ENCODE results near the gene EDN2.

EDN2 gene

GRCh38 chr1:41438711-41439110, 45.8 kb downstream of the EDN2 start:
- H3K4me1 ChIP-seq (ENCODE audit: control extremely low read depth in 1 of 4, control insufficient read depth in 4 of 4, insufficient read depth in 4 of 4, low read length in 3 of 4) = no peaks in the 10 kb centered on the region
- no CpG with 5 or more reads among the region's 1 CpG for WGBS (ENCODE audit: insufficient coverage)
- no peaks in the 10 kb centered on the region for H3K9me3 ChIP-seq (ENCODE audit: control extremely low read depth in 1 of 5, control insufficient read depth in 4 of 5, insufficient read depth in 2 of 5, low read depth in 1 of 5, low read length in 4 of 5)
- DNase-seq = no peak
- ChIA-PET POLR2A (no interaction called here), CTCF (no interaction called here)
- H3K36me3 ChIP-seq (ENCODE audit: control insufficient read depth in 4 of 4, insufficient read depth in 4 of 4, low read length in 3 of 4) = no peaks in the 10 kb centered on the region
- peaks cover 0 to 24% (median 6%) of the 10 kb centered on the region in 5 experiments for H3K27me3 ChIP-seq (replicated peaks in 2 of 5; ENCODE audit: control insufficient read depth in 4 of 5, insufficient read depth in 5 of 5, low read length in 4 of 5)
- no peak overlapping the region for H3K4me3 ChIP-seq (ENCODE audit: control insufficient read depth in 1 of 7, extremely low read depth in 1 of 7, insufficient read depth in 4 of 7, low read depth in 2 of 7, low read length in 6 of 7)
- no peak overlapping the region for H3K27ac ChIP-seq (ENCODE audit: insufficient read depth in 1 of 2, low read depth in 1 of 2, low read length in 2 of 2, poor library complexity in 1 of 2, severe bottlenecking in 2 of 2)

- H3K27me3 ChIP-seq (replicated peaks in 2 of 5; ENCODE audit: control insufficient read depth in 4 of 5, insufficient read depth in 5 of 5, low read length in 4 of 5) = peaks cover 0 to 24% (median 8%) of the 10 kb centered on the region in 5 experiments
- CTCF ChIA-PET = interaction anchor here (1.5 kb wide), 1 partner anchor 14 kb away, joined by 5 read pairs; no protein-coding TSS in a partner anchor
Measured at GRCh38 chr1:41437011-41437355, 47.5 kb downstream of the EDN2 start.

GRCh38 chr1:41436281-41437010, 48.0 kb downstream of the EDN2 start:
- no peak for DNase-seq
- peaks cover 0 to 9% (median 6%) of the 10 kb centered on the region in 4 experiments for H3K4me1 ChIP-seq (ENCODE audit: control extremely low read depth in 1 of 4, control insufficient read depth in 4 of 4, insufficient read depth in 4 of 4, low read length in 3 of 4)
- no peaks in the 10 kb centered on the region for H3K36me3 ChIP-seq (ENCODE audit: control insufficient read depth in 4 of 4, insufficient read depth in 4 of 4, low read length in 3 of 4)
- H3K9me3 ChIP-seq (ENCODE audit: control extremely low read depth in 1 of 5, control insufficient read depth in 4 of 5, insufficient read depth in 2 of 5, low read depth in 1 of 5, low read length in 4 of 5) = no peaks in the 10 kb centered on the region
- no peak overlapping the region for H3K4me3 ChIP-seq (ENCODE audit: control insufficient read depth in 1 of 7, extremely low read depth in 1 of 7, insufficient read depth in 4 of 7, low read depth in 2 of 7, low read length in 6 of 7)
- ChIA-PET CTCF (interaction anchor here (1.4 to 1.5 kb wide), 3 partner anchors 10 to 114 kb away, joined by 3 to 5 read pairs (median 5); no protein-coding TSS in a partner anchor), POLR2A (no interaction called here)
- H3K27me3 ChIP-seq (replicated peaks in 2 of 5; ENCODE audit: control insufficient read depth in 4 of 5, insufficient read depth in 5 of 5, low read length in 4 of 5) = peaks cover 0 to 24% (median 9%) of the 10 kb centered on the region in 5 experiments
- whole genome bisulfite sequencing (ENCODE audit: insufficient coverage) = 100% methylated on average over 1 of the region's 5 CpGs
- H3K27ac ChIP-seq (ENCODE audit: insufficient read depth in 1 of 2, low read depth in 1 of 2, low read length in 2 of 2, poor library complexity in 1 of 2, severe bottlenecking in 2 of 2) = no peak overlapping the region

More at GRCh38 chr1:41437011-41437355, 47.5 kb downstream of the EDN2 start:
- DNase-seq = no peak
- Histone ChIP-seq H3K27ac (ENCODE audit: insufficient read depth in 1 of 2, low read depth in 1 of 2, low read length in 2 of 2, poor library complexity in 1 of 2, severe bottlenecking in 2 of 2) (no peak overlapping the region), H3K4me1 (ENCODE audit: control extremely low read depth in 1 of 4, control insufficient read depth in 4 of 4, insufficient read depth in 4 of 4, low read length in 3 of 4) (peaks cover 0 to 9% (median 6%) of the 10 kb centered on the region in 4 experiments), H3K9me3 (ENCODE audit: control extremely low read depth in 1 of 5, control insufficient read depth in 4 of 5, insufficient read depth in 2 of 5, low read depth in 1 of 5, low read length in 4 of 5) (no peaks in the 10 kb centered on the region), H3K4me3 (ENCODE audit: control insufficient read depth in 1 of 7, extremely low read depth in 1 of 7, insufficient read depth in 4 of 7, low read depth in 2 of 7, low read length in 6 of 7) (no peak overlapping the region), H3K36me3 (ENCODE audit: control insufficient read depth in 4 of 4, insufficient read depth in 4 of 4, low read length in 3 of 4) (no peaks in the 10 kb centered on the region)
- POLR2A ChIA-PET = no interaction called here
- 90% methylated on average over 3 of the region's 3 CpGs for WGBS (ENCODE audit: insufficient coverage)

DNA sequence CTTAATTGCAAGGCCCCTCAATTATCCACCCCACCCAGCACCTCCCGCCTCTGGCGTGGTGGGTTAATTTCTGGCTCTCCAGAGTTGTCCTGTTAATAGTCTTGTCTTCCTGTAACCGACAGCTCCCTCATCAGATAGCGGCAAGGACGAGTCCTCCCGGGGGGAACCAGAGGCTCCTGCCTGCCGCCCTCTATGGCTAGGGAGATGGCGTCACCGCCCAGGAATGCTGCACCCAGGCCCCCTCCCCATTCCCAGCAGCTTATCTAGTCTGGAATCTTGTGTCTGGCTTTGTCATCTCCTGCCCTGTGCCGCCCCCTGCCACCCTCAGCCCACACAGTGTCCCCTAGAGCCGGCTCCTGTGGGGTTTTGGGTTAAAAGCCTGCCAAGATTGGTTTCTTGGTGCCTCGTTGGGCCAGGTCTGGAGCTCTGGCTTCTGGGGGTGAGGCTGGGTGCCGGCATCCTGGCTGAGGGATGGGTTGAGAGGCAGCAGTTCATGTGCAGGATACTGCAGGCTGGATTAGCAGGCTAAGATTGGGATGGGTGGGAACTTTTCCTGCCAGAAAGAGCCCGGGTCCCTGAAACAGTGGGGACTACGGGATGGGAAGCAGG, 48.8 kb downstream of the EDN2 start:
- Histone ChIP-seq H3K4me3 (ENCODE audit: control insufficient read depth in 1 of 7, extremely low read depth in 1 of 7, insufficient read depth in 4 of 7, low read depth in 2 of 7, low read length in 6 of 7) (no peak overlapping the region), H3K27ac (ENCODE audit: insufficient read depth in 1 of 2, low read depth in 1 of 2, low read length in 2 of 2, poor library complexity in 1 of 2, severe bottlenecking in 2 of 2) (no peak overlapping the region), H3K4me1 (ENCODE audit: control extremely low read depth in 1 of 4, control insufficient read depth in 4 of 4, insufficient read depth in 4 of 4, low read length in 3 of 4) (peaks cover 0 to 9% (median 6%) of the 10 kb centered on the region in 4 experiments), H3K9me3 (ENCODE audit: control extremely low read depth in 1 of 5, control insufficient read depth in 4 of 5, insufficient read depth in 2 of 5, low read depth in 1 of 5, low read length in 4 of 5) (no peaks in the 10 kb centered on the region), H3K27me3 (replicated peaks in 2 of 5; ENCODE audit: control insufficient read depth in 4 of 5, insufficient read depth in 5 of 5, low read length in 4 of 5) (peaks cover 0 to 24% (median 9%) of the 10 kb centered on the region in 5 experiments), H3K36me3 (ENCODE audit: control insufficient read depth in 4 of 4, insufficient read depth in 4 of 4, low read length in 3 of 4) (no peaks in the 10 kb centered on the region)
- 62% methylated on average over 13 of the region's 15 CpGs for WGBS (ENCODE audit: insufficient coverage)
- POLR2A ChIA-PET = no interaction called here
- CTCF ChIA-PET = interaction anchor here (1.4 to 2.4 kb wide), 3 partner anchors 9 to 121 kb away, joined by 3 to 6 read pairs (median 5); no protein-coding TSS in a partner anchor
- DNase-seq = no peak

GRCh38 chr1:41434748-41435449, 49.6 kb downstream of the EDN2 start:
- no peak overlapping the region for H3K4me3 ChIP-seq (ENCODE audit: control insufficient read depth in 1 of 7, extremely low read depth in 1 of 7, insufficient read depth in 4 of 7, low read depth in 2 of 7, low read length in 6 of 7)
- H3K36me3 ChIP-seq (ENCODE audit: control insufficient read depth in 4 of 4, insufficient read depth in 4 of 4, low read length in 3 of 4) = no peaks in the 10 kb centered on the region
- 97% methylated on average over 5 of the region's 6 CpGs for WGBS (ENCODE audit: insufficient coverage)
- CTCF ChIA-PET = interaction anchor here (1.4 to 2.4 kb wide), 4 partner anchors 8 to 120 kb away, joined by 3 to 6 read pairs (median 6); no protein-coding TSS in a partner anchor
- POLR2A ChIA-PET = no interaction called here
- DNase-seq = no peak
- no peak overlapping the region for H3K27ac ChIP-seq (ENCODE audit: insufficient read depth in 1 of 2, low read depth in 1 of 2, low read length in 2 of 2, poor library complexity in 1 of 2, severe bottlenecking in 2 of 2)
- H3K9me3 ChIP-seq (ENCODE audit: control extremely low read depth in 1 of 5, control insufficient read depth in 4 of 5, insufficient read depth in 2 of 5, low read depth in 1 of 5, low read length in 4 of 5) = no peaks in the 10 kb centered on the region
- H3K27me3 ChIP-seq (replicated peaks in 2 of 5; ENCODE audit: control insufficient read depth in 4 of 5, insufficient read depth in 5 of 5, low read length in 4 of 5) = peaks cover 0 to 24% (median 9%) of the 10 kb centered on the region in 5 experiments
- peaks cover 0 to 9% (median 6%) of the 10 kb centered on the region in 4 experiments for H3K4me1 ChIP-seq (ENCODE audit: control extremely low read depth in 1 of 4, control insufficient read depth in 4 of 4, insufficient read depth in 4 of 4, low read length in 3 of 4)

GRCh38 chr1:41434306-41434705, 50.2 kb downstream of the EDN2 start:
- Histone ChIP-seq H3K36me3 (ENCODE audit: control insufficient read depth in 4 of 4, insufficient read depth in 4 of 4, low read length in 3 of 4) (no peaks in the 10 kb centered on the region), H3K4me3 (ENCODE audit: control insufficient read depth in 1 of 7, extremely low read depth in 1 of 7, insufficient read depth in 4 of 7, low read depth in 2 of 7, low read length in 6 of 7) (no peak overlapping the region), H3K27me3 (replicated peaks in 2 of 5; ENCODE audit: control insufficient read depth in 4 of 5, insufficient read depth in 5 of 5, low read length in 4 of 5) (peaks cover 0 to 24% (median 9%) of the 10 kb centered on the region in 5 experiments), H3K9me3 (ENCODE audit: control extremely low read depth in 1 of 5, control insufficient read depth in 4 of 5, insufficient read depth in 2 of 5, low read depth in 1 of 5, low read length in 4 of 5) (no peaks in the 10 kb centered on the region), H3K4me1 (ENCODE audit: control extremely low read depth in 1 of 4, control insufficient read depth in 4 of 4, insufficient read depth in 4 of 4, low read length in 3 of 4) (peaks cover 0 to 9% (median 6%) of the 10 kb centered on the region in 4 experiments), H3K27ac (ENCODE audit: insufficient read depth in 1 of 2, low read depth in 1 of 2, low read length in 2 of 2, poor library complexity in 1 of 2, severe bottlenecking in 2 of 2) (no peak overlapping the region)
- ChIA-PET POLR2A (no interaction called here), CTCF (interaction anchor here (0.6 to 2.7 kb wide), 11 partner anchors 10 to 158 kb away, joined by 3 to 20 read pairs (median 6); partner anchors contain the start of gene EDN2)
- 89% methylated on average over 5 of the region's 5 CpGs for WGBS (ENCODE audit: insufficient coverage)
- no peak for DNase-seq

All from common myeloid progenitor, CD34-positive (primary cell).